ENCODE results near the gene TMEM247. TPM values are rescaled to one million over a fixed set of nuclear protein-coding genes. Genes with fewer than 3 reads are reported as not detected.

Gene TMEM247
- total and polyA plus RNA-seq, 3 donors from 2014 or later, result 18.5 to 59.4 (median 27.2) TPM

- WGBS, 2 donors, result 66 to 88% methylated on average over 6 of the region's 6 CpGs
- TF ChIP-seq CTCF (IDR thresholded peaks at IDR 0.05) (no peak), POLR2A (IDR thresholded peaks at IDR 0.05) (no peak)
- H3K4me3 ChIP-seq, result no peak overlapping the region
- no peaks in the 10 kb centered on the region for H3K36me3 ChIP-seq (ENCODE audit: low read depth, missing control alignments)
- DNase-seq, result no peak
- no peaks in the 10 kb centered on the region for H3K27me3 ChIP-seq
- intact Hi-C loops (cut with DNase I; ENCODE audit: low total_unique reads), result no loop called here
- no peaks in the 10 kb centered on the region for H3K9me3 ChIP-seq
- H3K4me1 ChIP-seq, result peaks cover 8% of the 10 kb centered on the region
- no peak overlapping the region for H3K27ac ChIP-seq
Observed at GRCh38 chr2:46506131-46506706, 26.9 kb downstream of the TMEM247 start.

GRCh38 chr2:46508312-46508711, 28.9 kb downstream of the TMEM247 start:
- DNase-seq, result no peak
- Histone ChIP-seq H3K9me3 (no peaks in the 10 kb centered on the region), H3K4me1 (peaks cover 8% of the 10 kb centered on the region), H3K4me3 (no peak overlapping the region), H3K27ac (no peak overlapping the region), H3K36me3 (ENCODE audit: low read depth, missing control alignments) (no peaks in the 10 kb centered on the region), H3K27me3 (no peaks in the 10 kb centered on the region)
- TF ChIP-seq POLR2A (IDR thresholded peaks at IDR 0.05), result no peak
- TF ChIP-seq CTCF (IDR thresholded peaks at IDR 0.05), result no peak
- intact Hi-C loops (cut with DNase I; ENCODE audit: low total_unique reads), result no loop called here
- WGBS, 2 donors, result 93 to 100% methylated on average over 3 of the region's 3 CpGs

GRCh38 chr2:46508759-46509158, 29.4 kb downstream of the TMEM247 start:
- Histone ChIP-seq H3K4me3 (no peak overlapping the region), H3K27ac (no peak overlapping the region), H3K36me3 (ENCODE audit: low read depth, missing control alignments) (no peaks in the 10 kb centered on the region), H3K27me3 (no peaks in the 10 kb centered on the region), H3K4me1 (peaks cover 8% of the 10 kb centered on the region), H3K9me3 (no peaks in the 10 kb centered on the region)
- no peak for DNase-seq
- intact Hi-C loops (cut with DNase I; ENCODE audit: low total_unique reads), result no loop called here
- WGBS, 2 donors, result 92 to 95% methylated on average over 3 of the region's 3 CpGs
- TF ChIP-seq POLR2A (IDR thresholded peaks at IDR 0.05), result no peak
- no peak for TF ChIP-seq CTCF (IDR thresholded peaks at IDR 0.05)

- Histone ChIP-seq H3K27me3 (no peaks in the 10 kb centered on the region), H3K4me3 (no peak overlapping the region), H3K27ac (no peak overlapping the region), H3K4me1 (peaks cover 5% of the 10 kb centered on the region), H3K9me3 (no peaks in the 10 kb centered on the region), H3K36me3 (ENCODE audit: low read depth, missing control alignments) (no peaks in the 10 kb centered on the region)
- 87 to 94% methylated on average over 3 of the region's 3 CpGs for WGBS, 2 donors
- no peak for TF ChIP-seq POLR2A (IDR thresholded peaks at IDR 0.05)
- no peak for TF ChIP-seq CTCF (IDR thresholded peaks at IDR 0.05)
- intact Hi-C loops (cut with DNase I; ENCODE audit: low total_unique reads), result no loop called here
- no peak for DNase-seq
Observed at GRCh38 chr2:46509804-46510203, 30.4 kb downstream of the TMEM247 start.

- no peak for TF ChIP-seq POLR2A (IDR thresholded peaks at IDR 0.05)
- TF ChIP-seq CTCF (IDR thresholded peaks at IDR 0.05), result no peak
- DNase-seq, result no peak
- Histone ChIP-seq H3K27me3 (no peaks in the 10 kb centered on the region), H3K4me3 (no peak overlapping the region), H3K9me3 (no peaks in the 10 kb centered on the region), H3K27ac (no peak overlapping the region), H3K4me1 (no peaks in the 10 kb centered on the region), H3K36me3 (ENCODE audit: low read depth, missing control alignments) (no peaks in the 10 kb centered on the region)
- intact Hi-C loops (cut with DNase I; ENCODE audit: low total_unique reads), result no loop called here
- WGBS, 2 donors, result 89 to 91% methylated on average over 4 to 5 of the region's 5 CpGs
Observed at GRCh38 chr2:46510598-46511177, 31.3 kb downstream of the TMEM247 start.

Measured in testis (tissue), 3 donors.